ENCODE data around the gene KRT10. TPM values are rescaled to one million over a fixed set of nuclear protein-coding genes. Genes with fewer than 3 reads are reported as not detected.

The KRT10 gene
- polyA plus RNA-seq, 4 donors: 18.7 to 51.3 (median 36.8) TPM

- H3K4me1 ChIP-seq (ENCODE audit: control insufficient read depth in 3 of 3, insufficient read depth in 2 of 3, low read depth in 1 of 3, low read length in 2 of 3): no peaks in the 10 kb centered on the region
- WGBS, 3 donors: 58 to 74% (median 66%) methylated on average over 6 of the region's 6 CpGs
- H3K4me3 ChIP-seq (ENCODE audit: low read depth in 1 of 3, low read length in 3 of 3): no peak overlapping the region
- no peak overlapping the region for H3K27ac ChIP-seq (ENCODE audit: low read depth in 1 of 3, low read length in 2 of 3)
- peaks cover 0 to 34% (median under 1%) of the 10 kb centered on the region in 3 donors for H3K27me3 ChIP-seq (ENCODE audit: control insufficient read depth in 3 of 3, insufficient read depth in 3 of 3, low read length in 3 of 3)
- no peak for DNase-seq
- H3K9me3 ChIP-seq (ENCODE audit: control insufficient read depth in 2 of 2, insufficient read depth in 1 of 2, low read depth in 1 of 2, low read length in 1 of 2): no peaks in the 10 kb centered on the region
- FAIRE-seq: no peak
- H3K36me3 ChIP-seq (ENCODE audit: control insufficient read depth in 3 of 3, insufficient read depth in 2 of 3, low read depth in 1 of 3, low read length in 3 of 3): no peaks in the 10 kb centered on the region
These were observed 11.9 kb downstream of the KRT10 start for GRCh38 chr17:40810494-40810893.

GRCh38 chr17:40809721-40810421, 12.5 kb downstream of the KRT10 start:
- no peak for FAIRE-seq
- Histone ChIP-seq H3K9me3 (ENCODE audit: control insufficient read depth in 2 of 2, insufficient read depth in 1 of 2, low read depth in 1 of 2, low read length in 1 of 2) (no peaks in the 10 kb centered on the region), H3K27ac (ENCODE audit: low read depth in 1 of 3, low read length in 2 of 3) (no peak overlapping the region), H3K27me3 (ENCODE audit: control insufficient read depth in 3 of 3, insufficient read depth in 3 of 3, low read length in 3 of 3) (peaks cover 0 to 38% (median 4%) of the 10 kb centered on the region in 3 donors), H3K4me3 (ENCODE audit: low read depth in 1 of 3, low read length in 3 of 3) (no peak overlapping the region), H3K36me3 (ENCODE audit: control insufficient read depth in 3 of 3, insufficient read depth in 2 of 3, low read depth in 1 of 3, low read length in 3 of 3) (no peaks in the 10 kb centered on the region), H3K4me1 (ENCODE audit: control insufficient read depth in 3 of 3, insufficient read depth in 2 of 3, low read depth in 1 of 3, low read length in 2 of 3) (no peaks in the 10 kb centered on the region)
- DNase-seq: no peak
- 63 to 72% (median 67%) methylated on average over 2 of the region's 2 CpGs for WGBS, 3 donors

- WGBS, 3 donors: 77 to 83% (median 78%) methylated on average over 3 of the region's 3 CpGs
- H3K4me1 ChIP-seq (ENCODE audit: control insufficient read depth in 3 of 3, insufficient read depth in 2 of 3, low read depth in 1 of 3, low read length in 2 of 3): peaks cover 0 to 3% (median 0%) of the 10 kb centered on the region in 3 donors
- no peaks in the 10 kb centered on the region for H3K36me3 ChIP-seq (ENCODE audit: control insufficient read depth in 3 of 3, insufficient read depth in 2 of 3, low read depth in 1 of 3, low read length in 3 of 3)
- no peak overlapping the region for H3K27ac ChIP-seq (ENCODE audit: low read depth in 1 of 3, low read length in 2 of 3)
- FAIRE-seq (no peak), DNase-seq (no peak)
- no peak overlapping the region for H3K4me3 ChIP-seq (ENCODE audit: low read depth in 1 of 3, low read length in 3 of 3)
- H3K27me3 ChIP-seq (ENCODE audit: control insufficient read depth in 3 of 3, insufficient read depth in 3 of 3, low read length in 3 of 3): peaks cover 2 to 34% (median 6%) of the 10 kb centered on the region in 3 donors
- no peaks in the 10 kb centered on the region for H3K9me3 ChIP-seq (ENCODE audit: control insufficient read depth in 2 of 2, insufficient read depth in 1 of 2, low read depth in 1 of 2, low read length in 1 of 2)
These were observed 16.3 kb downstream of the KRT10 start for GRCh38 chr17:40806131-40806530.

GRCh38 chr17:40803617-40804082, 18.8 kb downstream of the KRT10 start:
- FAIRE-seq (no peak), DNase-seq (peak; percentile 85 to 89)
- Histone ChIP-seq H3K4me1 (ENCODE audit: control insufficient read depth in 3 of 3, insufficient read depth in 2 of 3, low read depth in 1 of 3, low read length in 2 of 3) (peaks cover 0 to 3% (median 0%) of the 10 kb centered on the region in 3 donors), H3K4me3 (ENCODE audit: low read depth in 1 of 3, low read length in 3 of 3) (no peak overlapping the region), H3K27me3 (ENCODE audit: control insufficient read depth in 3 of 3, insufficient read depth in 3 of 3, low read length in 3 of 3) (peaks cover 2 to 33% (median 10%) of the 10 kb centered on the region in 3 donors), H3K9me3 (ENCODE audit: control insufficient read depth in 2 of 2, insufficient read depth in 1 of 2, low read depth in 1 of 2, low read length in 1 of 2) (no peaks in the 10 kb centered on the region), H3K27ac (ENCODE audit: low read depth in 1 of 3, low read length in 2 of 3) (no peak overlapping the region), H3K36me3 (ENCODE audit: control insufficient read depth in 3 of 3, insufficient read depth in 2 of 3, low read depth in 1 of 3, low read length in 3 of 3) (no peaks in the 10 kb centered on the region)
- 2 to 11% (median 8%) methylated on average over 13 of the region's 13 CpGs for WGBS, 3 donors

- 42 to 71% (median 53%) methylated on average over 2 of the region's 2 CpGs for WGBS, 3 donors
- H3K9me3 ChIP-seq (ENCODE audit: control insufficient read depth in 2 of 2, insufficient read depth in 1 of 2, low read depth in 1 of 2, low read length in 1 of 2): no peaks in the 10 kb centered on the region
- H3K4me1 ChIP-seq (ENCODE audit: control insufficient read depth in 3 of 3, insufficient read depth in 2 of 3, low read depth in 1 of 3, low read length in 2 of 3): peaks cover 0 to 3% (median 0%) of the 10 kb centered on the region in 3 donors
- no peak for FAIRE-seq
- H3K27ac ChIP-seq (ENCODE audit: low read depth in 1 of 3, low read length in 2 of 3): no peak overlapping the region
- DNase-seq: no peak
- no peak overlapping the region for H3K4me3 ChIP-seq (ENCODE audit: low read depth in 1 of 3, low read length in 3 of 3)
- no peaks in the 10 kb centered on the region for H3K36me3 ChIP-seq (ENCODE audit: control insufficient read depth in 3 of 3, insufficient read depth in 2 of 3, low read depth in 1 of 3, low read length in 3 of 3)
- peaks cover 2 to 31% (median 10%) of the 10 kb centered on the region in 3 donors for H3K27me3 ChIP-seq (ENCODE audit: control insufficient read depth in 3 of 3, insufficient read depth in 3 of 3, low read length in 3 of 3)
These were observed 21.3 kb downstream of the KRT10 start for GRCh38 chr17:40801157-40801556.

GRCh38 chr17:40800381-40800780, 22.0 kb downstream of the KRT10 start:
- 62 to 67% (median 65%) methylated on average over 1 of the region's 1 CpG for WGBS, 3 donors
- H3K4me3 ChIP-seq (ENCODE audit: low read depth in 1 of 3, low read length in 3 of 3): no peak overlapping the region
- no peaks in the 10 kb centered on the region for H3K9me3 ChIP-seq (ENCODE audit: control insufficient read depth in 2 of 2, insufficient read depth in 1 of 2, low read depth in 1 of 2, low read length in 1 of 2)
- peaks cover 2 to 26% (median 8%) of the 10 kb centered on the region in 3 donors for H3K27me3 ChIP-seq (ENCODE audit: control insufficient read depth in 3 of 3, insufficient read depth in 3 of 3, low read length in 3 of 3)
- peaks cover 0 to 3% (median 0%) of the 10 kb centered on the region in 3 donors for H3K4me1 ChIP-seq (ENCODE audit: control insufficient read depth in 3 of 3, insufficient read depth in 2 of 3, low read depth in 1 of 3, low read length in 2 of 3)
- no peak overlapping the region for H3K27ac ChIP-seq (ENCODE audit: low read depth in 1 of 3, low read length in 2 of 3)
- H3K36me3 ChIP-seq (ENCODE audit: control insufficient read depth in 3 of 3, insufficient read depth in 2 of 3, low read depth in 1 of 3, low read length in 3 of 3): no peaks in the 10 kb centered on the region
- FAIRE-seq: no peak
- DNase-seq: no peak

GRCh38 chr17:40799859-40800258, 22.6 kb downstream of the KRT10 start, which contains the start of gene KRT28:
Gene KRT28 (minus strand): TSS chr17:40799959. CDS start chr17:40799893, 66 bp downstream.
- Histone ChIP-seq H3K27ac (ENCODE audit: low read depth in 1 of 3, low read length in 2 of 3) (no peak within 1 kb of the TSS), H3K4me1 (ENCODE audit: control insufficient read depth in 3 of 3, insufficient read depth in 2 of 3, low read depth in 1 of 3, low read length in 2 of 3) (peaks cover 0 to 3% (median 0%) of the 10 kb centered on the region in 3 donors), H3K4me3 (ENCODE audit: low read depth in 1 of 3, low read length in 3 of 3) (no peak within 1 kb of the TSS), H3K27me3 (ENCODE audit: control insufficient read depth in 3 of 3, insufficient read depth in 3 of 3, low read length in 3 of 3) (peaks cover 2 to 26% (median 6%) of the 10 kb centered on the region in 3 donors), H3K9me3 (ENCODE audit: control insufficient read depth in 2 of 2, insufficient read depth in 1 of 2, low read depth in 1 of 2, low read length in 1 of 2) (no peaks in the 10 kb centered on the region), H3K36me3 (ENCODE audit: control insufficient read depth in 3 of 3, insufficient read depth in 2 of 3, low read depth in 1 of 3, low read length in 3 of 3) (no peaks in the 10 kb centered on the region)
- no peak for DNase-seq
- no peak for FAIRE-seq
- WGBS, 3 donors: 64 to 81% (median 67%) methylated on average over 3 of the region's 3 CpGs

- H3K4me3 ChIP-seq (ENCODE audit: low read depth in 1 of 3, low read length in 3 of 3): no peak overlapping the region
- 78 to 83% (median 81%) methylated on average over 27 of the region's 27 CpGs for WGBS, 3 donors
These were observed 25.6 kb downstream of the KRT10 start for GRCh38 chr17:40796846-40797245.

More at GRCh38 chr17:40796846-40797245, 25.6 kb downstream of the KRT10 start:
- Histone ChIP-seq H3K4me1 (ENCODE audit: control insufficient read depth in 3 of 3, insufficient read depth in 2 of 3, low read depth in 1 of 3, low read length in 2 of 3) (no peaks in the 10 kb centered on the region), H3K27me3 (ENCODE audit: control insufficient read depth in 3 of 3, insufficient read depth in 3 of 3, low read length in 3 of 3) (peaks cover 0 to 31% (median 6%) of the 10 kb centered on the region in 3 donors), H3K36me3 (ENCODE audit: control insufficient read depth in 3 of 3, insufficient read depth in 2 of 3, low read depth in 1 of 3, low read length in 3 of 3) (no peaks in the 10 kb centered on the region), H3K27ac (ENCODE audit: low read depth in 1 of 3, low read length in 2 of 3) (no peak overlapping the region), H3K9me3 (ENCODE audit: control insufficient read depth in 2 of 2, insufficient read depth in 1 of 2, low read depth in 1 of 2, low read length in 1 of 2) (no peaks in the 10 kb centered on the region)
- FAIRE-seq: no peak
- no peak for DNase-seq
